Activated naive CD4-positive, alpha-beta T cell treated with anti-CD3 and anti-CD28 coated beads, Interleukin-2, amount 50 U/mL, for 72 hours (primary cell): Measurements from ENCODE around the gene XRN1. TPM values are rescaled to one million over a fixed set of nuclear protein-coding genes. Genes with fewer than 3 reads are reported as not detected.

Source experiments
- ATAC-seq, 2 donors: fragments of 150-1000 bp; cut with Tn5 transposase; 2 replicates each; pipeline ENCODE4 v1.10.0; 2021; ENCODE audit warnings: mild to moderate bottlenecking in 2 of 2, moderate library complexity in 2 of 2
- DNase-seq, 2 donors: peaks; one replicate each; pipeline ENCODE4 v3.0.0; 2021 to 2022; ENCODE audit warnings: low spot score in 2 of 2
- H3K27ac Mint-ChIP-seq, 2 donors: one replicate each; pipeline ENCODE4 v1.8.0; 2022; ENCODE audit warnings: mild to moderate bottlenecking in 2 of 2, mixed read lengths in 2 of 2
- H3K36me3 Mint-ChIP-seq, 2 donors: one replicate each; pipeline ENCODE4 v1.8.0; 2022; ENCODE audit warnings: mixed read lengths in 2 of 2
- H3K9me3 Mint-ChIP-seq, 2 donors: one replicate each; pipeline ENCODE4 v1.8.0; 2022; ENCODE audit warnings: mixed read lengths in 2 of 2
- total RNA-seq, 2 donors: library from RNA; stranded (reverse); gene quantifications; one replicate each; pipeline ENCODE4 v1.2.3, GENCODE V29; 2022

XRN1 gene, protein sequence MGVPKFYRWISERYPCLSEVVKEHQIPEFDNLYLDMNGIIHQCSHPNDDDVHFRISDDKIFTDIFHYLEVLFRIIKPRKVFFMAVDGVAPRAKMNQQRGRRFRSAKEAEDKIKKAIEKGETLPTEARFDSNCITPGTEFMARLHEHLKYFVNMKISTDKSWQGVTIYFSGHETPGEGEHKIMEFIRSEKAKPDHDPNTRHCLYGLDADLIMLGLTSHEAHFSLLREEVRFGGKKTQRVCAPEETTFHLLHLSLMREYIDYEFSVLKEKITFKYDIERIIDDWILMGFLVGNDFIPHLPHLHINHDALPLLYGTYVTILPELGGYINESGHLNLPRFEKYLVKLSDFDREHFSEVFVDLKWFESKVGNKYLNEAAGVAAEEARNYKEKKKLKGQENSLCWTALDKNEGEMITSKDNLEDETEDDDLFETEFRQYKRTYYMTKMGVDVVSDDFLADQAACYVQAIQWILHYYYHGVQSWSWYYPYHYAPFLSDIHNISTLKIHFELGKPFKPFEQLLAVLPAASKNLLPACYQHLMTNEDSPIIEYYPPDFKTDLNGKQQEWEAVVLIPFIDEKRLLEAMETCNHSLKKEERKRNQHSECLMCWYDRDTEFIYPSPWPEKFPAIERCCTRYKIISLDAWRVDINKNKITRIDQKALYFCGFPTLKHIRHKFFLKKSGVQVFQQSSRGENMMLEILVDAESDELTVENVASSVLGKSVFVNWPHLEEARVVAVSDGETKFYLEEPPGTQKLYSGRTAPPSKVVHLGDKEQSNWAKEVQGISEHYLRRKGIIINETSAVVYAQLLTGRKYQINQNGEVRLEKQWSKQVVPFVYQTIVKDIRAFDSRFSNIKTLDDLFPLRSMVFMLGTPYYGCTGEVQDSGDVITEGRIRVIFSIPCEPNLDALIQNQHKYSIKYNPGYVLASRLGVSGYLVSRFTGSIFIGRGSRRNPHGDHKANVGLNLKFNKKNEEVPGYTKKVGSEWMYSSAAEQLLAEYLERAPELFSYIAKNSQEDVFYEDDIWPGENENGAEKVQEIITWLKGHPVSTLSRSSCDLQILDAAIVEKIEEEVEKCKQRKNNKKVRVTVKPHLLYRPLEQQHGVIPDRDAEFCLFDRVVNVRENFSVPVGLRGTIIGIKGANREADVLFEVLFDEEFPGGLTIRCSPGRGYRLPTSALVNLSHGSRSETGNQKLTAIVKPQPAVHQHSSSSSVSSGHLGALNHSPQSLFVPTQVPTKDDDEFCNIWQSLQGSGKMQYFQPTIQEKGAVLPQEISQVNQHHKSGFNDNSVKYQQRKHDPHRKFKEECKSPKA (N-terminal part only)
- 10 to 100 TPM; 60.4 to 79.2 TPM for total RNA-seq

- Mint-ChIP-seq H3K9me3 (peaks cover 0 to 5% of the 10 kb centered on the region in 2 donors), H3K27ac (peak within 1 kb of the TSS; percentile 99 to 100), H3K36me3 (peaks cover 24 to 34% of the 10 kb centered on the region in 2 donors)
- DNase-seq, result peak; percentile 93 to 99
- peak; percentile 86 to 92 for ATAC-seq
Measured at GRCh38 chr3:142447852-142448823, at the start of gene XRN1. Gene XRN1 (minus strand): TSS chr3:142448037. CDS start chr3:142447944, 93 bp downstream.

DNA sequence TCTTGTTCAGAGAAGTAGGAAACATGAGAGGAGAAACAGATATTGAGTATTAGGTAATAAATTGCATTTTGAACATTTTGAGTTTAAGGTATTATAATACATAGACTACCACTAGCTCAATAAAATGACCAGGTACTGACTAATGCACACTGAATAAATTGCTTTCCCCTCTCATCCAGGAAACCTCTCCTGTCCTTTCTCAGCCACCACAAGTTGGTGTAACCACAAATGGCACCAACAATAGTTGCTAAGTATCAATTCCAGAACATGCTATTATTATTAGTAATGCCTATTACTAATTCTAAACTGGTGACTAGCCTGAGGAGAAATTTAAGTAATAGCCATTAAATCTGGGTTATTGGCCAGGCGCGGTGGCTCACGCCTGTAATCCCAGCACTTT is 47.3 kb upstream of the XRN1 start:
- Mint-ChIP-seq H3K36me3 (peaks cover 24 to 44% of the 10 kb centered on the region in 2 donors), H3K27ac (no peak overlapping the region), H3K9me3 (no peaks in the 10 kb centered on the region)
- no peak for DNase-seq
- ATAC-seq, result no peak

GRCh38 chr3:142492184-142492583 is 44.3 kb upstream of the XRN1 start:
- H3K36me3 Mint-ChIP-seq, result peaks cover 40 to 64% of the 10 kb centered on the region in 2 donors
- DNase-seq (no peak), ATAC-seq (no peak)
- H3K9me3 Mint-ChIP-seq, result no peaks in the 10 kb centered on the region
- H3K27ac Mint-ChIP-seq, result peak overlapping the region in 1 of 2 donors; percentile 65

- Mint-ChIP-seq H3K36me3 (peaks cover 45 to 72% of the 10 kb centered on the region in 2 donors), H3K27ac (no peak overlapping the region), H3K9me3 (no peaks in the 10 kb centered on the region)
- DNase-seq (no peak), ATAC-seq (no peak)
Measured at GRCh38 chr3:142489572-142490323, 41.9 kb upstream of the XRN1 start.

DNA sequence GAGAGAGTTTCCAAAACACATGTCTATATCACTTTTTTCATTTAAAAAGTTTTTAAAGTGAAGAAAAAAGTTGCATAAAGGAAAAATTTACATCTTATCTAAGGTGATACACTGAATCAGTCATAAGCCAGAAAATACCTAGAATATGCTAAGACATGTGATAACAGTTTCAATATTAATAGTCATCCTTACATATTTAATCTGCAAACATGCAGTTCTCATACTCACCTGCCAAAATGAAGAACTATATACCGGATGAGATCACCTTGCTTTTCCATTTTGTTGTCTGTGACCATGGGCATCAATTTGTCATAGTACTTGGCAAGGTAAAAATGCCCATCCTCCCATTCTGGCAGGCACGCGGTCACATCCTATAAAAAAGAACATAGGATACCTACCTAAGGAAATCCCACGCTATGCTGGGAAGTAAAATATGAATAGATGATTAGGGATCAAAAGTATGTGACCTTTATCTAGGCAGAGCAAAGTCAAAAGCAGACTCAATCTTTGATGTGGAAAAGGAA is 37.1 kb upstream of the XRN1 start:
- peak overlapping the region in 1 of 2 donors; percentile 47 for H3K27ac Mint-ChIP-seq

DNA sequence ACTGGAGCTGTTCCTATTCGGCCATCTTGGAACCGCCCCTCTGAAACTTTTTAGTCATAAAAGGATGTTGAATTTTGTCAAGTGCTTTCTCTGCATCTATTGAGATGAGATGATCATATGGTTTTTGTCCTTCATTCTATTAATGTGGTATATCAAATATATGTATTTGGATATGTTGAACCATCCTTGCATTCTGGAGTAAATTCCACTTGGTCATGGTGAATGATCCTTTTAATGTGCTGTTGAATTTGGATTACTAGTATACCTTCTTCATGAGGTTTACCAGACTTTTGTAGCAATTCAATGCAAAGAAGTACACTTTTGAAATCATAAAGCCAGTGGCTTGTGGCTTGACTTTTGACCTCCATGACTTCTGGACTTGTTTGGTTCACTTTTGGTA is 33.4 kb upstream of the XRN1 start:
- DNase-seq (no peak), ATAC-seq (no peak)
- Mint-ChIP-seq H3K36me3 (peaks cover 41 to 67% of the 10 kb centered on the region in 2 donors), H3K27ac (no peak overlapping the region), H3K9me3 (peaks cover 8 to 12% of the 10 kb centered on the region in 2 donors)

More for the DNA sequence above, 37.1 kb upstream of the XRN1 start:
- no peak for DNase-seq
- H3K36me3 Mint-ChIP-seq, result peaks cover 42 to 82% of the 10 kb centered on the region in 2 donors
- peaks cover 0 to 5% of the 10 kb centered on the region in 2 donors for H3K9me3 Mint-ChIP-seq
- peak in 1 of 2 donors; percentile 86 for ATAC-seq

- no peak for DNase-seq
- Mint-ChIP-seq H3K27ac (no peak overlapping the region), H3K9me3 (no peaks in the 10 kb centered on the region), H3K36me3 (peaks cover 0 to 11% of the 10 kb centered on the region in 2 donors)
- ATAC-seq, result no peak
Measured at GRCh38 chr3:142470826-142471225, 23.0 kb upstream of the XRN1 start.

DNA sequence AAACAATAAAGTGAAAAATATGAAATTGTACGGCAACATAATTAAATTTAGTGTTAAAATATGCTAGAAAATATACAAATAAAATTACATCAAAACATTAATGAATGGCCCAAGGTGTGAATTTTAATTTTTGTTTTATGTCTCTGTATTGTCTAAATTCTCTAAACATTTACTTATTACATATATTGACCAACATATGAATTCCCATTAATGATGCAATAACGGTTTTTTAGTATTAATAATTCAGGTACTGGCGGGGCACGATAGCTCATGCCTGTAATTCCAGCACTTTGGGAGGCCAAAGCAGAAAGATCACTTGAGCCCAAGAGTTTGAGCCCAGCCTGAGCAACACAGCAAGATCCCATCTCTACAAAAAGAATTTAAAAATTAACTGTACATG is 20.6 kb upstream of the XRN1 start:
- no peak for DNase-seq
- Mint-ChIP-seq H3K9me3 (no peaks in the 10 kb centered on the region), H3K27ac (no peak overlapping the region)

GRCh38 chr3:142467768-142468167 is 19.9 kb upstream of the XRN1 start:
- no peaks in the 10 kb centered on the region for H3K9me3 Mint-ChIP-seq

More for the DNA sequence above, 20.6 kb upstream of the XRN1 start:
- ATAC-seq, result no peak
- peaks cover 0 to 17% of the 10 kb centered on the region in 2 donors for H3K36me3 Mint-ChIP-seq

GRCh38 chr3:142460689-142461088 is 12.9 kb upstream of the XRN1 start:
- Mint-ChIP-seq H3K9me3 (no peaks in the 10 kb centered on the region), H3K36me3 (peaks cover 4 to 6% of the 10 kb centered on the region in 2 donors), H3K27ac (no peak overlapping the region)
- DNase-seq (no peak), ATAC-seq (no peak)

More at GRCh38 chr3:142467768-142468167, 19.9 kb upstream of the XRN1 start:
- DNase-seq, result no peak
- ATAC-seq, result no peak
- H3K27ac Mint-ChIP-seq, result no peak overlapping the region
- peaks cover 0 to 11% of the 10 kb centered on the region in 2 donors for H3K36me3 Mint-ChIP-seq

- H3K9me3 Mint-ChIP-seq, result no peaks in the 10 kb centered on the region
- DNase-seq (no peak), ATAC-seq (no peak)
- peaks cover 4 to 6% of the 10 kb centered on the region in 2 donors for H3K36me3 Mint-ChIP-seq
- no peak overlapping the region for H3K27ac Mint-ChIP-seq
Measured at GRCh38 chr3:142459929-142460328, 12.1 kb upstream of the XRN1 start.

- H3K36me3 Mint-ChIP-seq, result peaks cover under 1 to 4% of the 10 kb centered on the region in 2 donors
Measured at GRCh38 chr3:142459096-142459495, 11.3 kb upstream of the XRN1 start.

DNA sequence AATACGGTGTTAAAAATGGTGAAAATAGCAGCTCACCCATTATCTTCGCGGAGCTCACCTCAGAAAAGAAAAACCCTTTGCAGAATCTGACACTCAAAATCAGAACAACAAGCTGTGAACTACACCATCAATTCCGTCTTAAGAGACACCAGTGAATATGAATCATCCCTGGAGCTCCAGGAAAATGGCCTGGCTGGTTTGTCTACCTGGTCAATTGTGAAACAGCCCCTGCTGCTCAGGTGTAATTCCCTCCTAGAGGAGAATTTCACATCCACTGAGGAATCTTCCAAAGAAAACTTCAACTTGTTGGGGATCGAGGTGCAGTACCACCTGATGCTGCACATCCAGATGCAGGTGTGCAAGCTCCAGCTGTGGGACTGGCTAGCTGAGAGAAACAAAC is 3.0 kb upstream of the XRN1 start:
- H3K9me3 Mint-ChIP-seq, result no peaks in the 10 kb centered on the region
- DNase-seq (no peak), ATAC-seq (no peak)
- peaks cover 19 to 26% of the 10 kb centered on the region in 2 donors for H3K36me3 Mint-ChIP-seq
- H3K27ac Mint-ChIP-seq, result no peak overlapping the region

More at GRCh38 chr3:142459096-142459495, 11.3 kb upstream of the XRN1 start:
- no peak overlapping the region for H3K27ac Mint-ChIP-seq
- H3K9me3 Mint-ChIP-seq, result no peaks in the 10 kb centered on the region
- ATAC-seq (no peak), DNase-seq (no peak)

DNA sequence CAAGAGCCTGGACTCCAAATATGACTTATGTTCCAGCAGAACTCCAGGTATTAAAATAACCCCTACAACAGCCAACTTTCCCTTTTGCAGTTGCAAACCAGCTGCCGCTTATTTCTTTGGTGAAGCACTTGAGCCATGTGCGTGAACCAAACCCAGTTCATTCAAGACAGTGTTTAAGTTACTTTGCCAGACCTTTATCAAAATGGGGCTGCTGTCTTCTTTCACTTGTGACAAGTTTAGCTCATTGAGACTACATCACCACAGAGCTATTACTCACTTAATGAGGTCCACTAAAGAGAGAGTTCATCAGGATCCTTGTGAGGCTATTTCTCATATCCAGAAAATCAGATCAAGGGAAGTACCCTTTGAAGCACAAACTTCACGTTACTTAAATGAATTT is 2.4 kb upstream of the XRN1 start:
- ATAC-seq, result no peak
- no peak overlapping the region for H3K27ac Mint-ChIP-seq
- no peak for DNase-seq
- no peaks in the 10 kb centered on the region for H3K9me3 Mint-ChIP-seq
- H3K36me3 Mint-ChIP-seq, result peaks cover 24 to 28% of the 10 kb centered on the region in 2 donors
